GM23338 (cell line): Measurements from ENCODE around the gene NOS2. TPM values are rescaled to one million over a fixed set of nuclear protein-coding genes. Genes with fewer than 3 reads are reported as not detected.

Experiments
- ATAC-seq: fragments of 200-7000 bp; cut with Tn5 transposase; 3 replicates; pipeline ENCODE4 v1.9.1; 2020
- DNase-seq: peaks from one replicate; pipeline ENCODE4 v3.0.0-alpha.2; 2015; ENCODE audit warnings: low spot score
- H2AFZ ChIP-seq: fragments of 200-600 bp; sonication (generic); 2 replicates; pipeline ENCODE4 v1.8.0; 2016; ENCODE audit warnings: antibody characterized with exemption, mild to moderate bottlenecking, moderate library complexity
- H3F3A ChIP-seq: fragments of 200-600 bp; sonication (generic); replicated peaks from 2 replicates; pipeline ENCODE4 v1.8.0; 2017; ENCODE audit warnings: antibody characterized with exemption, mixed run types, low read depth
- H3K27ac ChIP-seq: fragments of 200-600 bp; sonication (generic); 2 replicates; pipeline ENCODE4 v1.6.1; 2016; ENCODE audit warnings: low read depth
- H3K27me3 ChIP-seq: fragments of 200-600 bp; sonication (generic); 2 replicates; pipeline ENCODE4 v1.8.0; 2016; ENCODE audit warnings: mild to moderate bottlenecking, mixed run types, moderate library complexity; ENCODE audit not compliant: insufficient read depth
- H3K36me3 ChIP-seq: fragments of 200-600 bp; sonication (generic); 2 replicates; pipeline ENCODE4 v1.8.0; 2016; ENCODE audit warnings: mild to moderate bottlenecking; ENCODE audit not compliant: insufficient read depth
- H3K4me1 ChIP-seq: fragments of 200-600 bp; sonication (generic); 2 replicates; pipeline ENCODE4 v1.8.0; 2016; ENCODE audit warnings: mild to moderate bottlenecking, moderate library complexity; ENCODE audit not compliant: insufficient read depth
- H3K4me2 ChIP-seq: fragments of 200-600 bp; sonication (generic); 2 replicates; pipeline ENCODE4 v1.7.1; 2017; ENCODE audit warnings: mixed run types
- H3K4me3 ChIP-seq: fragments of 200-600 bp; sonication (generic); 2 replicates; pipeline ENCODE4 v1.6.1; 2016; ENCODE audit warnings: mixed run types
- H3K79me2 ChIP-seq: fragments of 200-600 bp; sonication (generic); replicated peaks from 2 replicates; pipeline ENCODE4 v1.8.0; 2017; ENCODE audit warnings: mild to moderate bottlenecking; ENCODE audit not compliant: insufficient read depth
- H3K9me2 ChIP-seq: fragments of 200-600 bp; sonication (generic); 2 replicates; pipeline ENCODE4 v1.8.0; 2017; ENCODE audit not compliant: insufficient read depth
- H4K20me1 ChIP-seq: fragments of 200-600 bp; sonication (generic); replicated peaks from 2 replicates; pipeline ENCODE4 v1.8.0; 2017; ENCODE audit warnings: mild to moderate bottlenecking; ENCODE audit not compliant: insufficient read depth
- H3K27ac Mint-ChIP-seq: 2 replicates; pipeline ENCODE4 v1.8.0; 2020; ENCODE audit warnings: inconsistent platforms, mild to moderate bottlenecking, moderate library complexity, mixed read lengths
- H3K27me3 Mint-ChIP-seq: 3 replicates; pipeline ENCODE4 v1.8.0; 2022; ENCODE audit warnings: low read depth, mild to moderate bottlenecking, moderate library complexity, mixed read lengths, inconsistent platforms; ENCODE audit not compliant: insufficient read depth, poor library complexity
- H3K36me3 Mint-ChIP-seq: 3 replicates; pipeline ENCODE4 v1.8.0; 2021; ENCODE audit warnings: low read depth, mild to moderate bottlenecking, inconsistent platforms, moderate library complexity, mixed read lengths
- H3K4me1 Mint-ChIP-seq: 3 replicates; pipeline ENCODE4 v1.8.0; 2020; ENCODE audit warnings: mild to moderate bottlenecking, inconsistent platforms, mixed read lengths
- H3K4me3 Mint-ChIP-seq: 3 replicates; pipeline ENCODE4 v1.8.0; 2021; ENCODE audit warnings: moderate library complexity, mild to moderate bottlenecking, inconsistent platforms, mixed read lengths
- H3K9me3 Mint-ChIP-seq: 3 replicates; pipeline ENCODE4 v1.8.0; 2020; ENCODE audit warnings: moderate library complexity, mild to moderate bottlenecking, inconsistent platforms, mixed read lengths
- CREB1 ChIP-seq: fragments of 250-450 bp; sonication (Bioruptor Pico); IDR thresholded peaks from 2 replicates; pipeline ENCODE4 v1.5.0; 2020; ENCODE audit warnings: low read depth, mild to moderate bottlenecking, moderate library complexity
- EZH2 ChIP-seq: fragments of 200-600 bp; sonication (generic); IDR thresholded peaks from one replicate; pipeline ENCODE4 v1.8.0; 2017; ENCODE audit warnings: antibody characterized with exemption, mild to moderate bottlenecking, low read depth; ENCODE audit not compliant: unreplicated experiment
- EZH2phosphoT487 ChIP-seq: fragments of 200-600 bp; sonication (generic); IDR thresholded peaks from one replicate; pipeline ENCODE4 v1.8.1; 2018; ENCODE audit warnings: antibody characterized with exemption; ENCODE audit not compliant: unreplicated experiment
- JUNB ChIP-seq: IDR thresholded peaks from one replicate; pipeline ENCODE4 v1.6.1; 2016; ENCODE audit warnings: antibody characterized with exemption; ENCODE audit not compliant: unreplicated experiment
- NANOG ChIP-seq: IDR thresholded peaks from 2 replicates; pipeline ENCODE4 v1.6.1; 2016; ENCODE audit warnings: antibody characterized with exemption, borderline replicate concordance
- POLR2AphosphoS5 ChIP-seq: IDR thresholded peaks from 2 replicates; pipeline ENCODE4 v1.6.1; 2016; ENCODE audit warnings: antibody characterized with exemption, low read depth
- STAT1 ChIP-seq: IDR thresholded peaks from one replicate; pipeline ENCODE4 v1.6.1; 2016; ENCODE audit warnings: antibody characterized with exemption; ENCODE audit not compliant: unreplicated experiment
- ZNF114 ChIP-seq: fragments of 250-450 bp; sonication (Bioruptor Pico); IDR thresholded peaks from 2 replicates; pipeline ENCODE4 v1.5.0; 2020; ENCODE audit warnings: mild to moderate bottlenecking, moderate library complexity
- ZNF331 ChIP-seq: fragments of 250-450 bp; sonication (Bioruptor Pico); IDR thresholded peaks from 2 replicates; pipeline ENCODE4 v1.5.0; 2020; ENCODE audit warnings: low read depth, mild to moderate bottlenecking, moderate library complexity
- polyA plus RNA-seq: library from polyadenylated mRNA; unstranded; fragments of >200 nt; fragmentation: Nextera tagmentation; extraction: Ambion mirVana; gene quantifications from 2 replicates; pipeline ENCODE4 v1.2.1, GENCODE V29; 2016
- total RNA-seq: library from RNA; depleted of rRNA; stranded (reverse); fragments of >200 nt; shearing (Covaris generic); gene quantifications from 2 replicates; pipeline ENCODE4 v1.2.3, GENCODE V29; 2014
- TF ChIP-seq, protein P1 (sequence below): IDR thresholded peaks from 2 replicates; pipeline ENCODE4 v1.6.1; 2016; ENCODE audit warnings: antibody characterized with exemption
- TF ChIP-seq, protein P2 (sequence below): fragments of 250-450 bp; sonication (Bioruptor Pico); IDR thresholded peaks from 2 replicates; pipeline ENCODE4 v1.5.0; 2020; ENCODE audit warnings: mild to moderate bottlenecking, moderate library complexity
- TF ChIP-seq, protein P3 (sequence below), 2 experiments: fragments of 200-600 bp in 1 of 2; sonication (generic) in 1 of 2; conservative IDR thresholded peaks; 2 replicates each; pipeline versions ENCODE4 v1.5.1 to v1.6.1; 2016 to 2017; ENCODE audit warnings: antibody characterized with exemption in 2 of 2, low read depth in 2 of 2, mild to moderate bottlenecking in 2 of 2, moderate library complexity in 1 of 2
- TF ChIP-seq, protein P4 (sequence below): IDR thresholded peaks from one replicate; pipeline ENCODE4 v1.6.1; 2018; ENCODE audit warnings: antibody characterized with exemption; ENCODE audit not compliant: unreplicated experiment

The NOS2 gene
- total and polyA plus RNA-seq, 2 experiments from 2014 or later, result 0.44 to 2.7 TPM

DNA sequence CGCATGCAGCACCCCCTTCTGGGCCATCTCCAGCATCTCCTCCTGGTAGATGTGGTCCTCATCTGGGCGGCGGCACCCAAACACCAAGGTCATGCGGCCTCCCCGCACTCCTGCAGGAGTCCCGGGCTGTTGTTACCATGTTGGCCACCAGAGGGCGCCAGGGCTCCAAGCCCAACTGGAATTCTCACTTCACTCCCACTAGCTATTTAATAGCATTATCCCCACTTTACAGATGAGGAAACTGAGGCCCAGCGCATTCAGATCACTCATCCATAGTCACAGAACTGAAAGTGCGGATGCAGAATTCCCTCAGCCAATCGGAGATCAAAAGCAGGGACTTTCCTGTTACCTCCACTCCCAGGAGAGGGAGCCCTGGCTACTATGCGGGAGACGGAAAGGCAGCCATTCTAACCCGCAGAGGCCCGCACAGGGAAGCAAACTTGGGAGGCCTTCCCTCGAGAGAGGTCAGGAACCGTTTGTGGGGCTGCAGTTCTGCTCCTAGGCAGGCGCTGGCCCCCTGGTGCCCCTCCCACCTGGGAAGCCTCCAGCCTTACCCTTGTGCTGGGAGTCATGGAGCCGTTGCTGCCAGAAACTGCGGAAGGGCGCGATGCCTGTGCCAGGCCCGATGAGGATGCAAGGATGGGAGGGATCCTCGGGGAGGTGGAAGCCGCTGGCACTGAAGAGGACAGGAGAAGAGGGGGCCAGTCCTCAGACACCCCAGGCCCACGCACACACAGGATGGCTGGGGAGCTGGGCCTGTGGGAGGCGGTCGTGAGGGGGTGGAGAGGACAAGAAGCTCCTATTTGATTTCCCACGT lies 40.1 kb downstream of the NOS2 start:
- Histone ChIP-seq H3K79me2 (no peaks in the 10 kb centered on the region), H3K4me2 (no peak overlapping the region), H3F3A (no peaks in the 10 kb centered on the region), H3K9me2 (no peaks in the 10 kb centered on the region), H3K36me3 (no peaks in the 10 kb centered on the region), H4K20me1 (no peaks in the 10 kb centered on the region), H3K27me3 (no peaks in the 10 kb centered on the region), H3K4me3 (no peak overlapping the region), H2AFZ (no peak overlapping the region), H3K4me1 (no peaks in the 10 kb centered on the region), H3K27ac (no peak overlapping the region)
- H3K9me3 Mint-ChIP-seq, result no peaks in the 10 kb centered on the region
- peaks cover 6% of the 10 kb centered on the region for H3K27me3 Mint-ChIP-seq
- H3K4me3 Mint-ChIP-seq, result no peak overlapping the region
- no peaks in the 10 kb centered on the region for H3K4me1 Mint-ChIP-seq
- DNase-seq (peak; percentile 84), ATAC-seq (peak; percentile 91)
- TF ChIP-seq EZH2phosphoT487 (no peak), POLR2AphosphoS5 (no peak), STAT1 (no peak), JUNB (no peak), ZNF114 (CRISPR knock-in tag) (no peak), ZNF331 (CRISPR knock-in tag) (no peak), NANOG (no peak), EZH2 (no peak), CREB1 (CRISPR knock-in tag) (no peak)
- TF ChIP-seq, protein P1, sequence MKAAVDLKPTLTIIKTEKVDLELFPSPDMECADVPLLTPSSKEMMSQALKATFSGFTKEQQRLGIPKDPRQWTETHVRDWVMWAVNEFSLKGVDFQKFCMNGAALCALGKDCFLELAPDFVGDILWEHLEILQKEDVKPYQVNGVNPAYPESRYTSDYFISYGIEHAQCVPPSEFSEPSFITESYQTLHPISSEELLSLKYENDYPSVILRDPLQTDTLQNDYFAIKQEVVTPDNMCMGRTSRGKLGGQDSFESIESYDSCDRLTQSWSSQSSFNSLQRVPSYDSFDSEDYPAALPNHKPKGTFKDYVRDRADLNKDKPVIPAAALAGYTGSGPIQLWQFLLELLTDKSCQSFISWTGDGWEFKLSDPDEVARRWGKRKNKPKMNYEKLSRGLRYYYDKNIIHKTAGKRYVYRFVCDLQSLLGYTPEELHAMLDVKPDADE, result no peak
- TF ChIP-seq, protein P2, sequence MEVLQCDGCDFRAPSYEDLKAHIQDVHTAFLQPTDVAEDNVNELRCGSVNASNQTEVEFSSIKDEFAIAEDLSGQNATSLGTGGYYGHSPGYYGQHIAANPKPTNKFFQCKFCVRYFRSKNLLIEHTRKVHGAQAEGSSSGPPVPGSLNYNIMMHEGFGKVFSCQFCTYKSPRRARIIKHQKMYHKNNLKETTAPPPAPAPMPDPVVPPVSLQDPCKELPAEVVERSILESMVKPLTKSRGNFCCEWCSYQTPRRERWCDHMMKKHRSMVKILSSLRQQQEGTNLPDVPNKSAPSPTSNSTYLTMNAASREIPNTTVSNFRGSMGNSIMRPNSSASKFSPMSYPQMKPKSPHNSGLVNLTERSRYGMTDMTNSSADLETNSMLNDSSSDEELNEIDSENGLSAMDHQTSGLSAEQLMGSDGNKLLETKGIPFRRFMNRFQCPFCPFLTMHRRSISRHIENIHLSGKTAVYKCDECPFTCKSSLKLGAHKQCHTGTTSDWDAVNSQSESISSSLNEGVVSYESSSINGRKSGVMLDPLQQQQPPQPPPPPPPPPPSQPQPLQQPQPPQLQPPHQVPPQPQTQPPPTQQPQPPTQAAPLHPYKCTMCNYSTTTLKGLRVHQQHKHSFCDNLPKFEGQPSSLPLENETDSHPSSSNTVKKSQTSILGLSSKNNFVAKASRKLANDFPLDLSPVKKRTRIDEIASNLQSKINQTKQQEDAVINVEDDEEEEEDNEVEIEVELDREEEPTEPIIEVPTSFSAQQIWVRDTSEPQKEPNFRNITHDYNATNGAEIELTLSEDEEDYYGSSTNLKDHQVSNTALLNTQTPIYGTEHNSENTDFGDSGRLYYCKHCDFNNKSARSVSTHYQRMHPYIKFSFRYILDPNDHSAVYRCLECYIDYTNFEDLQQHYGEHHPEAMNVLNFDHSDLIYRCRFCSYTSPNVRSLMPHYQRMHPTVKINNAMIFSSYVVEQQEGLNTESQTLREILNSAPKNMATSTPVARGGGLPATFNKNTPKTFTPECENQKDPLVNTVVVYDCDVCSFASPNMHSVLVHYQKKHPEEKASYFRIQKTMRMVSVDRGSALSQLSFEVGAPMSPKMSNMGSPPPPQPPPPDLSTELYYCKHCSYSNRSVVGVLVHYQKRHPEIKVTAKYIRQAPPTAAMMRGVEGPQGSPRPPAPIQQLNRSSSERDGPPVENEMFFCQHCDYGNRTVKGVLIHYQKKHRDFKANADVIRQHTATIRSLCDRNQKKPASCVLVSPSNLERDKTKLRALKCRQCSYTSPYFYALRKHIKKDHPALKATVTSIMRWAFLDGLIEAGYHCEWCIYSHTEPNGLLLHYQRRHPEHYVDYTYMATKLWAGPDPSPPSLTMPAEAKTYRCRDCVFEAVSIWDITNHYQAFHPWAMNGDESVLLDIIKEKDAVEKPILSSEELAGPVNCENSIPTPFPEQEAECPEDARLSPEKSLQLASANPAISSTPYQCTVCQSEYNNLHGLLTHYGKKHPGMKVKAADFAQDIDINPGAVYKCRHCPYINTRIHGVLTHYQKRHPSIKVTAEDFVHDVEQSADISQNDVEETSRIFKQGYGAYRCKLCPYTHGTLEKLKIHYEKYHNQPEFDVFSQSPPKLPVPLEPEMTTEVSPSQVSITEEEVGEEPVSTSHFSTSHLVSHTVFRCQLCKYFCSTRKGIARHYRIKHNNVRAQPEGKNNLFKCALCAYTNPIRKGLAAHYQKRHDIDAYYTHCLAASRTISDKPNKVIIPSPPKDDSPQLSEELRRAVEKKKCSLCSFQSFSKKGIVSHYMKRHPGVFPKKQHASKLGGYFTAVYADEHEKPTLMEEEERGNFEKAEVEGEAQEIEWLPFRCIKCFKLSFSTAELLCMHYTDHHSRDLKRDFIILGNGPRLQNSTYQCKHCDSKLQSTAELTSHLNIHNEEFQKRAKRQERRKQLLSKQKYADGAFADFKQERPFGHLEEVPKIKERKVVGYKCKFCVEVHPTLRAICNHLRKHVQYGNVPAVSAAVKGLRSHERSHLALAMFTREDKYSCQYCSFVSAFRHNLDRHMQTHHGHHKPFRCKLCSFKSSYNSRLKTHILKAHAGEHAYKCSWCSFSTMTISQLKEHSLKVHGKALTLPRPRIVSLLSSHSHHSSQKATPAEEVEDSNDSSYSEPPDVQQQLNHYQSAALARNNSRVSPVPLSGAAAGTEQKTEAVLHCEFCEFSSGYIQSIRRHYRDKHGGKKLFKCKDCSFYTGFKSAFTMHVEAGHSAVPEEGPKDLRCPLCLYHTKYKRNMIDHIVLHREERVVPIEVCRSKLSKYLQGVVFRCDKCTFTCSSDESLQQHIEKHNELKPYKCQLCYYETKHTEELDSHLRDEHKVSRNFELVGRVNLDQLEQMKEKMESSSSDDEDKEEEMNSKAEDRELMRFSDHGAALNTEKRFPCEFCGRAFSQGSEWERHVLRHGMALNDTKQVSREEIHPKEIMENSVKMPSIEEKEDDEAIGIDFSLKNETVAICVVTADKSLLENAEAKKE (CRISPR knock-in tag), result peak; percentile 95
- TF ChIP-seq, protein P3, sequence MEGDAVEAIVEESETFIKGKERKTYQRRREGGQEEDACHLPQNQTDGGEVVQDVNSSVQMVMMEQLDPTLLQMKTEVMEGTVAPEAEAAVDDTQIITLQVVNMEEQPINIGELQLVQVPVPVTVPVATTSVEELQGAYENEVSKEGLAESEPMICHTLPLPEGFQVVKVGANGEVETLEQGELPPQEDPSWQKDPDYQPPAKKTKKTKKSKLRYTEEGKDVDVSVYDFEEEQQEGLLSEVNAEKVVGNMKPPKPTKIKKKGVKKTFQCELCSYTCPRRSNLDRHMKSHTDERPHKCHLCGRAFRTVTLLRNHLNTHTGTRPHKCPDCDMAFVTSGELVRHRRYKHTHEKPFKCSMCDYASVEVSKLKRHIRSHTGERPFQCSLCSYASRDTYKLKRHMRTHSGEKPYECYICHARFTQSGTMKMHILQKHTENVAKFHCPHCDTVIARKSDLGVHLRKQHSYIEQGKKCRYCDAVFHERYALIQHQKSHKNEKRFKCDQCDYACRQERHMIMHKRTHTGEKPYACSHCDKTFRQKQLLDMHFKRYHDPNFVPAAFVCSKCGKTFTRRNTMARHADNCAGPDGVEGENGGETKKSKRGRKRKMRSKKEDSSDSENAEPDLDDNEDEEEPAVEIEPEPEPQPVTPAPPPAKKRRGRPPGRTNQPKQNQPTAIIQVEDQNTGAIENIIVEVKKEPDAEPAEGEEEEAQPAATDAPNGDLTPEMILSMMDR (conservative IDR thresholded peaks at IDR 0.05; ENCODE audit: low read depth in 2 of 2), result peak; percentile 82 to 98
- TF ChIP-seq, protein P4, sequence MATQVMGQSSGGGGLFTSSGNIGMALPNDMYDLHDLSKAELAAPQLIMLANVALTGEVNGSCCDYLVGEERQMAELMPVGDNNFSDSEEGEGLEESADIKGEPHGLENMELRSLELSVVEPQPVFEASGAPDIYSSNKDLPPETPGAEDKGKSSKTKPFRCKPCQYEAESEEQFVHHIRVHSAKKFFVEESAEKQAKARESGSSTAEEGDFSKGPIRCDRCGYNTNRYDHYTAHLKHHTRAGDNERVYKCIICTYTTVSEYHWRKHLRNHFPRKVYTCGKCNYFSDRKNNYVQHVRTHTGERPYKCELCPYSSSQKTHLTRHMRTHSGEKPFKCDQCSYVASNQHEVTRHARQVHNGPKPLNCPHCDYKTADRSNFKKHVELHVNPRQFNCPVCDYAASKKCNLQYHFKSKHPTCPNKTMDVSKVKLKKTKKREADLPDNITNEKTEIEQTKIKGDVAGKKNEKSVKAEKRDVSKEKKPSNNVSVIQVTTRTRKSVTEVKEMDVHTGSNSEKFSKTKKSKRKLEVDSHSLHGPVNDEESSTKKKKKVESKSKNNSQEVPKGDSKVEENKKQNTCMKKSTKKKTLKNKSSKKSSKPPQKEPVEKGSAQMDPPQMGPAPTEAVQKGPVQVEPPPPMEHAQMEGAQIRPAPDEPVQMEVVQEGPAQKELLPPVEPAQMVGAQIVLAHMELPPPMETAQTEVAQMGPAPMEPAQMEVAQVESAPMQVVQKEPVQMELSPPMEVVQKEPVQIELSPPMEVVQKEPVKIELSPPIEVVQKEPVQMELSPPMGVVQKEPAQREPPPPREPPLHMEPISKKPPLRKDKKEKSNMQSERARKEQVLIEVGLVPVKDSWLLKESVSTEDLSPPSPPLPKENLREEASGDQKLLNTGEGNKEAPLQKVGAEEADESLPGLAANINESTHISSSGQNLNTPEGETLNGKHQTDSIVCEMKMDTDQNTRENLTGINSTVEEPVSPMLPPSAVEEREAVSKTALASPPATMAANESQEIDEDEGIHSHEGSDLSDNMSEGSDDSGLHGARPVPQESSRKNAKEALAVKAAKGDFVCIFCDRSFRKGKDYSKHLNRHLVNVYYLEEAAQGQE, result no peak
- H3K27ac Mint-ChIP-seq, result no peak overlapping the region
- no peaks in the 10 kb centered on the region for H3K36me3 Mint-ChIP-seq
